Measurements from ENCODE around the gene PGC. TPM values are rescaled to one million over a fixed set of nuclear protein-coding genes. Genes with fewer than 3 reads are reported as not detected.

The PGC gene
- total RNA-seq, 2 donors from 2014 or later = not detected

DNA sequence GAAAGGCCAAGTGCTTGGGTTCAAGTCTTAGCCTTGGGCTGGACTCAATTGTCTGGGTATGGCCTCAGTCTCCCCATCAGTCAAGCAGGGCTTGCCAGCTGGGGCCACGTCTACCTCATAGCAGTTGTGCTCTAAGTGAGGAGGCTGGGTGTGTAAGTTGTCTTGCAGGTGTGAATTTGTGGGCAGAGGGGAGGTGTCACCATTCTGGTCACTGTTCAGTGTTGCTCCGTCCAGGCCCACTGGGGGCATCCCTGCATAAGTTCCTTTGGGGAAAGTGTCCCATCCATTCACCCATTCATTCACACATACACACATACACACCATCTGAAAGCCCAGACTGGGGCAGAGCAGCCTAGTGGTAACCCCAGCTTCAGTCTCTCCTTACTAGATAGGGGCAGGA lies 48.1 kb downstream of the PGC start:
- Histone ChIP-seq H3K4me3 (no peak overlapping the region), H3K9me3 (no peaks in the 10 kb centered on the region), H3K27ac (peak overlapping the region; percentile 9 to 47), H3K27me3 (no peaks in the 10 kb centered on the region), H3K36me3 (no peaks in the 10 kb centered on the region), H3K4me1 (peaks cover 0 to 61% of the 10 kb centered on the region in 2 donors)
- TF ChIP-seq, protein P1, sequence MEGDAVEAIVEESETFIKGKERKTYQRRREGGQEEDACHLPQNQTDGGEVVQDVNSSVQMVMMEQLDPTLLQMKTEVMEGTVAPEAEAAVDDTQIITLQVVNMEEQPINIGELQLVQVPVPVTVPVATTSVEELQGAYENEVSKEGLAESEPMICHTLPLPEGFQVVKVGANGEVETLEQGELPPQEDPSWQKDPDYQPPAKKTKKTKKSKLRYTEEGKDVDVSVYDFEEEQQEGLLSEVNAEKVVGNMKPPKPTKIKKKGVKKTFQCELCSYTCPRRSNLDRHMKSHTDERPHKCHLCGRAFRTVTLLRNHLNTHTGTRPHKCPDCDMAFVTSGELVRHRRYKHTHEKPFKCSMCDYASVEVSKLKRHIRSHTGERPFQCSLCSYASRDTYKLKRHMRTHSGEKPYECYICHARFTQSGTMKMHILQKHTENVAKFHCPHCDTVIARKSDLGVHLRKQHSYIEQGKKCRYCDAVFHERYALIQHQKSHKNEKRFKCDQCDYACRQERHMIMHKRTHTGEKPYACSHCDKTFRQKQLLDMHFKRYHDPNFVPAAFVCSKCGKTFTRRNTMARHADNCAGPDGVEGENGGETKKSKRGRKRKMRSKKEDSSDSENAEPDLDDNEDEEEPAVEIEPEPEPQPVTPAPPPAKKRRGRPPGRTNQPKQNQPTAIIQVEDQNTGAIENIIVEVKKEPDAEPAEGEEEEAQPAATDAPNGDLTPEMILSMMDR (IDR thresholded peaks at IDR 0.05) = no peak
- no peak for DNase-seq (ENCODE audit: low spot score)

DNA sequence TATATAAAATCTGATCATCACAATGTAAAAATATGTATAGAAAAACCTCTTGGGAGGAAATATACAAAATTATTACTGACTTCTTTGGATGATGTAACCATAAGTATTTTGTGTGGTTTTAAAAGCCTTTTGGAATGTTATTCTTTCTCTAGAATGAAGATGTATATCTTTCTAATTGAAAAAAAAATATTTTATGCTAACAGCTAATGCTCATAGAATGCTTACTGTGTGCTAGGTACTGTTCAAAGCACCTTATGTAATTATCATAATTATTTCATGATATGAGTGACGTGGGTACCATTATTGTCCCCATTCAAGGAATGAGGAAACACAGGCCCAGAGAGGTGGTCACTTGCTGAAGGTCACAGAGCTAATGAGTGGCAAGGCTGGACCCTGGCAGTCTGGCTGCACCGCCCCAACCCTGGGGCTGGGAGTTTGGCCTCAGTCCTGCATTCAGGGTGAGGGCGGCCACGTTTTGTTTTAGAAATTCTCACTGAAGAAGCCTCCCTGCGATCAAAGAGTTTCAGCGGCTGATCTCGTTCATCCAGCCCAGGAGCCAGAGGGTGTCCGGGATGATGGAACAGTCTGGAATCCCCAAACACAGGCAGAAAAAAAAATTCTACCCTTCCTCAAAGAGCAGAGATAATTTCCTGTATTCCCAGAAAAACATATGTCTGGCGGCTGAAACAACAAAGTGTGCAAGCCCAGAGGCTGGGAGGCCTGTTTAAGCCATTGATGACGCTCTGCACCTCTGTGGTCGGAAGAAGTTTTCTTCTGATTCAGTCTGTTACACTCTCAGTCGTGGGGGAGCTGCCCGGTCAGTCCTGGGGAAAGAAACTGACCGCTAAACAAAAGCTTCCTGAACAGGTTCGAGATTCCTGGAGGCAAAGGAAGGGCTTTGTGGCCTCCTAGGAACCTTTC lies 49.1 kb downstream of the PGC start:
- no peak for DNase-seq (ENCODE audit: low spot score)
- Histone ChIP-seq H3K27me3 (no peaks in the 10 kb centered on the region), H3K36me3 (no peaks in the 10 kb centered on the region), H3K27ac (peak overlapping the region; percentile 9 to 47), H3K4me1 (peaks cover 0 to 65% of the 10 kb centered on the region in 2 donors), H3K9me3 (no peaks in the 10 kb centered on the region), H3K4me3 (no peak overlapping the region)
- TF ChIP-seq, protein P1 (IDR thresholded peaks at IDR 0.05) = no peak

DNA sequence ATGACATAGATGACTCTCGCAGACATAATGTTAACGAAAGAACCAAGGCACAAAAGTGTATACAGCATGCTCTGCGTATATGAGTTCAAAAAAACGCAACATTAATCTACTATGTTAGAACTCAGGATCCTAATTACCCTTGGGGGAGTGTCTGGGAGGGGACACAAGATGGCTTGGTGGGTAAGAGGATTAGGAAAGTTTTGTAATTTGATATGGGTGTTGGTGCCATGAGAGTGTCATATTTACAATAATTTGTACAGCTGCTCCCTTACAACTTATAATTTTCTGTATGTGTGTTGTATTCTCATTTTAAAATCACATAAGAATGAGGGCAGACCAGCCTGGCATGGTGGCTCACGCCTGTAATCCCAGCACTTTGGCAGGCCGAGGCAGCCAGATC lies 50.4 kb downstream of the PGC start:
- Histone ChIP-seq H3K4me3 (no peak overlapping the region), H3K36me3 (no peaks in the 10 kb centered on the region), H3K4me1 (peaks cover 0 to 64% of the 10 kb centered on the region in 2 donors), H3K27me3 (no peaks in the 10 kb centered on the region), H3K27ac (no peak overlapping the region), H3K9me3 (no peaks in the 10 kb centered on the region)
- no peak for DNase-seq (ENCODE audit: low spot score)
- TF ChIP-seq, protein P1 (IDR thresholded peaks at IDR 0.05) = no peak

DNA sequence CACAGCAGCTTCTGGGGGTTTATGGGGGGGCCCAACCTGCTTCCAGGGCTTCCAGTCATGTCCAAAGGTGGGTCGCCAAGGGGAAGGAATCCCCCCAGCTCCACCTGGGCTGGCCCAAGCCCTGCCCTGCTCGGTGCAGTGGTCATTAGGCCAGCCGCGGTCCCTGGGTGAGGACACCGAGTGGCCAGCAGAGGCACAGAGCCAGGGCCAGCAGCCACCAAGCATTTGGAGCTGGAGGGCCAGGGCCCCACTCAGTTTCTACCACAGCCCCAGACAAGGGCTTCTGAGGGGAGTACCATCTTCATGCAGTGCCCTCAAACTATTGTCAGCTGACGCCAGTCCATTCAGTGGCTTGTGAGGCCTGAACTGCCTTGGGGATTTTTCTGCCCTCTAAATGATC lies 51.4 kb downstream of the PGC start:
- DNase-seq (ENCODE audit: low spot score) = no peak
- H3K4me1 ChIP-seq = peaks cover 0 to 55% of the 10 kb centered on the region in 2 donors
- H3K9me3 ChIP-seq = no peaks in the 10 kb centered on the region
- peaks cover 3% of the 10 kb centered on the region for H3K36me3 ChIP-seq
- H3K4me3 ChIP-seq = no peak overlapping the region
- H3K27me3 ChIP-seq = no peaks in the 10 kb centered on the region
- TF ChIP-seq, protein P1 (IDR thresholded peaks at IDR 0.05) = no peak
- no peak overlapping the region for H3K27ac ChIP-seq

DNA sequence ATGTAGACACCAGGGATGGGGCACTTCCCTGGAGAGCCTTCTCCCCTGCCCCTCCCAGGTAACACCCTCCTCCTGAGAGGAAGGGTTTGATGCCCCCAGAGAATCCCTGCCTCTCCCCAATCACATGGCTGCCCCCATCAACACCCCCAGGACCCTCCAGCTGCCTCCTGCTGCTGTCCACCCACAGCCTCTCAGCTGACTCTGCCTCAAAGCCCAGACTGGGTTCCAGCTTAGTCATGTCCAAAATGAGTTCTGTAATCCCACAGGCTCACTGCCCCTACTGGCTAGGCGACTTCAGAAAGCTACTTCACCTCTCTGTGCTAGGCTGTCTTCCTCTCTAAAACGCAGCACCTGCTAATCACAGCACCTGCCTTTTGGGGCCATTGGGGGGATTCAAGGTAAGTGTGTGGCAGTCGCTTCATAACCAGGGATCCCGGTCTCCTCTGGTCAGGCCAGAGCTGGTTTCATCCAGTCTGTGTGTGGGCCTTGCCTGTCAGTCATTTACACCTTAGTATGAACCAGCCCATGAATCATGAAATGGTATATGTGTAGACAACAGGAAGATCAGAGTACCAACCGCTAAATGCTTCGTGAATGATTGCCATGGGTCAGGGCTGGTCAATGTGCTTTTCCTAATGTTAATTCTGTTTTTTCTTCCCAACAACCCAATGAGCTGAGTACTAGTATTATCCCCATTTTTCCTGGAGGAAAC lies 52.2 kb downstream of the PGC start:
- TF ChIP-seq, protein P1 (IDR thresholded peaks at IDR 0.05) = no peak
- Histone ChIP-seq H3K36me3 (peaks cover 11% of the 10 kb centered on the region), H3K9me3 (no peaks in the 10 kb centered on the region), H3K4me1 (peaks cover 0 to 49% of the 10 kb centered on the region in 2 donors), H3K4me3 (no peak overlapping the region), H3K27ac (no peak overlapping the region), H3K27me3 (no peaks in the 10 kb centered on the region)
- no peak for DNase-seq (ENCODE audit: low spot score)
